Measurements from ENCODE around the gene PRM3.

The PRM3 gene

DNA sequence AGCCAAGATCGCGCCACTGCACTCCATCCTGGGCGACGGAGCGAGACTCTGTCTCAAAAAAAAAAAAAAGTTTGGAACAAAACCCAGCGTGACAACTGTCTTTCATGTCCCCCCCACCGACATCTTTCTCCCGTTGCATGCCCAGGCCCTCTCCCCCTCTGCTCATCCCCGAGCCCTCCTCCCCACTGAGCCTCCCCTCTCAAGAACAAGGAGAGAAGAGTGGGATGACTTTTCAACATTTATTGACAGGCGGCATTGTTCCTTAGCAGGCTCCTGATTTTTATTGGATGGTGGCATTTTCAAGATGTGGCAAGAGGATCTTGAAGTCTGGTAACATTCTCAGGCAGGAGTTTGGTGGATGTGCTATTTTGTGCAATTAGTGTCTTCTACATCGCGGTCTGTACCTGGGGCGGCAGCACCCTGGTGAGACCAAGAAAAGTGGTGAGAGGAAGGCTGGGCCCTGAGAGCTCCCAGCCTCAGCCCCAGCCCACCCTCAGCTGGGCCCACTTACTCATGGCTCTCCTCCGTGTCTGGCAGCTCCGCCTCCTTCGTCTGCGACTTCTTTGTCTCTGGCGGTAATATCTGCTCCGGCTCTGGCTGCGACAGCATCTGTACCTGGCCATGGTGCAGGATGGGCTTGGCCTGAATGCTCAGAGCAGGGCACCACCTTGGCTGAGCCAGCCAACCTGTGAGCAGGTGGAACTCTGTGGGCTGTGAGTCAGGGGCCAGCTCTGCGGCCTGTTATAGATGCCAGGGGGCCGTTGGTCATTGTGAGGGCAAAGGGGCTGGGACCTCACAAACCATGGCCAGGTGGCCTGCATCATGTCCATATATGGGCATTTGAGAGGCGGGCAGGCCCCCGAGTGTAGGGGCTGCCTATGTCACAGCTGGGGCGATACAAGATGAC is 7.4 kb upstream of the PRM3 start, which contains the start of gene PRM1:
Gene PRM1 (minus strand): TSS at position 715 of the 907 bp plus-strand sequence. CDS start 92 bp downstream, at position 623.
- no peak for DNase-seq (ENCODE audit: low read depth in 2 of 2)

DNA sequence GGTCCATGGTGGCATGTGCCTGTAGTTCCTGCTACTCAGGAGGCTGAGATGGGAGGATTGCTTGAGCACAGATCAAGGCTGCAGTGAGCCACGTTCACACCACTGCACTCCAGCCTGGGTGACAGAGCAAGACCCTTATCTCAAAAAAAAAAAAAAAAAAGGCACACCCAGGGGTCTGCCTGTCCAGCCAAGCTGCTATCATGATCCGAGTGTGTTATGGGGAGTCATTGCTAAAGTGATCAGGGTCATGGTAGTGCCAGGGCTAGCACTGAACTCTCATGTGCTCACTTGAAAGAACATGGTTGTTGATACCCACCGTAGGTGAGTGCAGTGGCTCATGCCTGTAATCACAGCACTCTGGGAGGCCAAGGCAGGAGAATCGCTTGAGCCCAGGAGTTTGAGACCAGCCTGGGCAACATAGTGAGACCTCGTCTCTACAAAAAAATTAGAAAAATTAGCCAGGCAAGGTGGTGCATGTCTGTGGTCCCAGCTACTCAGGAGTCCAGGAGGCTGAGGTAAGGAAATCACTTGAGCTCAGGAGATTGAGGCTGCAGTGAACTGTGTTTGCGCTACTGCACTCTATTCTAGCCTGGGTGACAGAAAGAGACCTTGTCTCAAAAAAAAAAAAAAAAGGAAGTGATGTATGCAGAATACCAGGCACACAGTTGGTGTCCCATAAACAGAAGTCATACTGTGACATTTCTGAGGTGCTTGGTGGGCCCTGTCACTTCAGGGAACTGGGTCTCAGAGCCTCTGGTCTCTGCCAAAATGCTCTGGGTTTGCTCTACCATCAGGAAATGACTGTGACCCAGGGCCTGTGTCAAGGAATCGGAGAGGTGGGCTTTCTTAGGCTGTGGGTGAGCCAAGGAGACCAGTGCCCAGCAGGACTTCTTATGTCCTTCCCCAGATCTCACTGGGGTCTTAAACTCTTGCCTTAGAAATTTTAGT is 5.5 kb upstream of the PRM3 start:
- DNase-seq (ENCODE audit: low read depth in 2 of 2), result no peak

DNA sequence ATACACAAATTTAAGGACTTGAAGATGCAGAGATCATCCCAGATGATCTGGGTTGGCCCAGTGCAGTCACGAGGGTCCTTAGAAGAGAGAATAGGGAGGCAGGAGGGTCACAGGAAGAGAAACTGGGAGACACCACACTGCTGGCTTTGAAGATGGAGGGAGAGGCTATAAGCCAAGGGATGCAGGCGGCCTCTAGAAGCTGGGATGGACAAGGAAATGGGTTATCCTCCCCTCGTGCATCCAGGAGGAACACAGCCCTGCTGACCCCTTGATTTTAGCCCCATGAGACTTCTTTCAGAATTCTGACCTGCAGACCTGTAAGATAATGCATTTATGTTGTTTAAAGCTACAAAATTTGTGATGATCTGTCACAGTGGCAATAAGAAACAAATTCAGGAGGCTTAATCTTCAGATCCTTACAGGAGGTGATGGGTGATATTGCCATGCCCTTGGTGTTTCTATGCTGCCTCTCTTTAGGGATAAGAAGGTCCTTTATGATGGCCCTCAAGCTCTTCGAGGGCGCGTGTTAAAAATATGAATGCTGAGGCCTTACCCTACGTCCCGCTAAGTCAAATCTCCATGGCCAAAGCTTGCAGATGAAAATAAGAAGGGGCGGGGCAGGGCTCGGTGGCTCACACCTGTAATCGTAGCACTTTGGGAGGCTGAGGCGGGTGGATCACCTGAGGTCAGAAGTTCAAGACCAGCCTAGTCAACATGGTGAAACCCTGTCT is 4.3 kb upstream of the PRM3 start:
- no peak for DNase-seq (ENCODE audit: low read depth in 2 of 2)

DNA sequence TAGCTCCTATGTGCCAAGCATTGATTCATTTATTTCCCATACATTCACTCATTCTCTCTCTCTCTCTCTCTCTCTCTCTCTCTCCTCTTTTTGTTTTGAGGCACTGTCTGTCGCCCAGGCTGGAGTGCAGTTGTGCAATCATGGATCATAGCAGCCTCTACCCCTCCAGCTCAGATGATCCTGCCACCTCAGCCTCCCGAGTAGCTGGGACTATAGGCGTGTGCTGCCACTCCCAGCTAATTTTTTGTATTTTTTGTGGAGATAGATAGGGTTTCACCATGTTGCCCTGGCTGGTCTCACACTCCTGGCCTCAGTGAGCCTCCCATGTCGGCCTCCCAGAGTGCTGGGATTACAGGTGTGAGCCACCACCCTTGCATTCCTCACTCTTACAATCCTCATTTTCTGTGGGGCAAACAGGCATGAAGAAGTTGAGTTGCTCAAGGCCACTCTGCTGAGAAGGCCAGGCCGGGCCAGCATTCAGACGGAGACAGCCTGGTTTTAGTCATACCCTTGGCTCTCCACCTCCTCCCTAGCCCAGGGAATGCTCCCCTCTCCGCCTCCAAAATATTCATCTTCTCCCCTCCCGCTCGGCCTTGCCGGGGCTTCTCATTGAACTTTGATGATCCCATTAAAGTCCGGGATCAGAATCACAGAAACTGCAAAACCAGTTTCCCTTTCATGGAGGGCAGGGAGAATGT is 3.6 kb upstream of the PRM3 start:
- DNase-seq (ENCODE audit: low read depth in 2 of 2), result no peak

DNA sequence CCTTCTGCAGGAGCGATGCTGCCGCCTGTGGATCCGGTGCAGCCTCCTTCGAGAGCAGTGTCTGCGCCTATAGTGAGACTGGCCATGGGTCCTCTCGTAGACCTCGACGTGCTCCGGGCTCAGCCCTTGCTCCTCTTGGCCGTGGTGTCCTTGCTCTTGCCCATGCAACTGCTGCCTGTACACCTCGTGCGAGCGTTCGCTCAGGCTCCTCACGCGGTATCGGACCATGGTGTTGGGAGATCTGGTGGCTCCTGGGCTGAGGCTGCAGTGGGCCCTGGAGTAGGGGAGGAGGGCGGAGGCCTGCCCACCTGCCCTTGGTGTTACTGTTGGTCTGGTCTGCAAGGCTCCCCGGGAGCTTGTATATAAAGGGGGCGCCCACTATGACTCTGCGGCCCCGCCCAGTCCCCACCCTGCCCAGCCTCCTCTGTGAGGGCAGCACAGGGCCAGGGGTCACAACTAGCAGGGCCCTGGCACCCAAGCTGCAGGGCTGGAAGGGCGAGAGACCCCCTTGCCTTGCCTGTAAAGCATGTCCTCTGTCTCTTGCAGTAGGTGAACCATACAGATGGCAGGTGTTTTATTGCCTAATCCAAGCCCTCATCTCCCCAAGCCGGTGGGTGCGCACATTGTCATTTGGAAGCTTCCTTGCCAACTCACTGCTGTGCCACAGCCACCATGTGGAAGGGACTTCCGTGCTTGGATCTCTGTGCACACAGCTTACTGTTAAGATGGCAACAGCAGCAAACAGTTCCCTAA is 2.9 kb upstream of the PRM3 start, which contains the start of gene PRM2:
Gene PRM2 (minus strand): TSS at position 338 of the 753 bp plus-strand sequence. CDS start 110 bp downstream, at position 228.
- DNase-seq (ENCODE audit: low read depth in 2 of 2), result no peak

DNA sequence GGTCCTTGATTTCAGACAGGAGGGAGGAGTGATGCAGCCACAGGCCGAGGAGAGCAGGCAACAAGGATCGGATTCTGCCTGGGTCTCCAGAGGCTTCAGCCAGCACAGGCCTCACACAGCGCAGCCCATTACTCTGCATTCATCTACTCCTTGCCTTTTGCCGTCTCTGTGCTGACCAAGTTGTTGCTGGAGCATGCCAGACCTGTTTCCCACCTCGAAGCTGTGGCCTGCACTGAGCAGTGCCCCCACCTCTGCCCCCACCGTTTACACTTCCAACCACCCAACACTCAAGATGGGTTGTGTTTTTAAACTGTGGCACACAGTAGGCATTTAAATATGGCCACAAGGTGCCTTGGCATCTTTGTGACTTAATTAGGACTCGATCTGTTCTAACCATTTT is 1.5 kb upstream of the PRM3 start:
- DNase-seq (ENCODE audit: low read depth in 2 of 2), result no peak

DNA sequence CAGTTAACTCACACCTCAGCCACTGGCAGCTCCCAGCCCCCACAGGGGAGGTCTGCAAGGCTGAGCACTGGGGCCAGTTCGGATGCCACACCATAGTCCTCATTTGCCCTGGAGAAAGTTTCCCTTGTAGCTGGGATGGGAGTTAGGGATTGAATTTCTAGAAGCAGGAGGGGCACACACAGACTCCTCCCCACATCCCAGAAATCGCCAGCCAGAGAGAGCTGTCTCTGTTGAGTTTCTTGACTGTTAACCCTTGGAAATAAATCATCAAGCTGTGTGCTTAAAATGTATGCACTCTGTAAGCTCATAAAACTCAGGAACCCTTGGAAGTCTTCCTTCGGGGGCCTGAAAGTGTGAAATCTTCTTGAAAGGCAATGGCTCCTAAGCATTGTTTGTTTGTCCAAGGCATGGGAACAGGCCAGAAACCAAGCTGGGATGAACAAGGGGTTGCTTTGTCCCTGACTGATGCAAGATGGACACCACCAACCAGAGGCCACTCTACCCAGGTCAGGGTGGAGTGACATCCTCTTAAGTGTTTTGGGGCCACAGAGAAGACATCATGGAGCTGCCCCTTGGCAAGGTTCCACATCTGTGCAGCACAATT is 394 bp upstream of the PRM3 start:
- DNase-seq (ENCODE audit: low read depth in 2 of 2), result no peak

DNA sequence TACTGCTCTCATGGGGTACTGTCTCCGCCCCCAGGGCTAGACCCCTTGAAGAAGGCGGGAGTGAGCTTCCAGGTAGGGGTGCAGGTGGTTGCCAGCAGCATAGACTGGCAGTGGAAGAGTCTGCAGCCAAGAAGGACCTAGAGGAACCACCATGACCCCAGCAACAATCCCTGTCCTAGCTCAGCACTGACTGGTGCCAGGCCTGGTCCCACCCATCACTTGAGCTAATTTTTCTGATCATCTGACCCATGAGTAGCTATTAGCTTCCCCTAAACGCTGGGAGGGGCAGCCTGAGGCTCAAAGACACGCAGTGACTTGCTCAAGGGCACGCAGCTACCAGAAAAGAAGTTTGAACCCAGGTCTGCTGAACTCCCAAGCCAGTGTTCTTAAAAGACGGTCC is 945 bp downstream of the PRM3 start:
- no peak for DNase-seq (ENCODE audit: low read depth in 2 of 2)

DNA sequence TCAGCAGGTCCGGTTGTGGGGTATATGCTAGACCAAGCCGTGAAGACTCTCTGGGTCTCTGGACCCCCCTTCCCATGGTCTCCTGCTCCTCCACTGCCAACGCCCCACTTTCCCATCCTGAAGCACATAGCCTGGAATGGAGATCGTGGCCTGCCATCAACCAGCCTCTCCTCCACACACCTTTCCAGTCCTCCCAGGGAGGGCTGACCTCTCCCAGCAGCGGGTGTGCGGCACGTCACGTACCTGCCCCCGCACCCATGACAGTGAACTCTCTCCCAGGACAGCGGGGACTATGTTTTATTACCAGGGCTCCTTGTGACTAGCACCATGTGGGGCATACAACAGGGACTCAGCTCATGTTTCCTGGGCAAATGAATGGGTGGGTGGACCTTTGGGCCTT is 1.8 kb downstream of the PRM3 start:
- no peak for DNase-seq (ENCODE audit: low read depth in 2 of 2)

DNA sequence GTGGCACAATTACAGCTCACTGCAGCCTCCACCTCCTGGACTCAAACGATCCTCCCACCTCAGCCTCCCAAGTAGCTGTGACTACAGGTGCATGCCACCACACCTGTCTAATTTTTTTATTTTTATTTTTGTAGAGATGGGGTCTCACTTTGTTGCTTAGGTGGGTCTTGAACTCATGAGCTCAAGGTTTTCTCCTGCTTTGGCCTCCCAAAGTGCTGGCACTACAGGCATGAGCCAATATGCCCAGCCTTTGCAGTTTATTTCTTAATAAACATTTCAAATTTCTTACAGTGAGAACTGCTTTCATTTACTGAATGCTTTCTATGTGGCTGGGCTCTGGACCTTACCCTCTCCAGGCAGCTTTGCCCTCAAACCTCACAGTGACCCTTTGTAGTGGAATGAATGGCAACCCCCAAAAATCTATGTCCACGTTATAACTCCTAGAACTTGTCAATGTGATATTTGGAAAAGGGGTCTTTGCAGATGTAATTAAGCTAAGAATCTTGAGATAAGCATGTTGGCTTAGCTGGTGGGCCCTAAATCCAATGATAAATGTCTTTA is 2.7 kb downstream of the PRM3 start:
- DNase-seq (ENCODE audit: low read depth in 2 of 2), result no peak

DNA sequence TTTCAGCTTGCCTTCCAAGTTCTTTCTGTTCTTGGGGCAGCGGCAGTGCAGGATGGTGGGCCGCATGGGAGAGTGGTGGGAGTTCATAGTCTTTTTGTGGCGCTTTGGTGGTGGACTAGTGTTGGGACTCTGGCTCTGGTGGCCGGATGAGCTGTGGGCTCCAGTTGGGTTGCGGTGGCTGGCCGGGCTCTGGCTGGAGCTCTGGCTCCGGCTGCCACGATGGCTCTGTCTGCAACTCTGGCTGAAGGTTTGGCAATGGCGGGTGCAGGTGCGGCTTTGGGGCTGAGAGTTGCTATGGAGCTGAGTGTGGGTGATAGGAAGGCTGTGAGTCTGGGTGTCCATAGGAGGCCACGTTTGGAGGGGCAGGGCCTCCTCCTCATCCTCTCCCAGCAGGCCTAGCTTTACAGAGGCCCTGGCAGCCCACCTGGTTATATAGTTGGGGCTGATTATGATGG is 4.5 kb downstream of the PRM3 start, which contains the start of gene TNP2:
Gene TNP2 (minus strand): TSS at position 405 of the 455 bp plus-strand sequence. CDS start 63 bp downstream, at position 342.
- DNase-seq (ENCODE audit: low read depth in 2 of 2), result no peak

DNA sequence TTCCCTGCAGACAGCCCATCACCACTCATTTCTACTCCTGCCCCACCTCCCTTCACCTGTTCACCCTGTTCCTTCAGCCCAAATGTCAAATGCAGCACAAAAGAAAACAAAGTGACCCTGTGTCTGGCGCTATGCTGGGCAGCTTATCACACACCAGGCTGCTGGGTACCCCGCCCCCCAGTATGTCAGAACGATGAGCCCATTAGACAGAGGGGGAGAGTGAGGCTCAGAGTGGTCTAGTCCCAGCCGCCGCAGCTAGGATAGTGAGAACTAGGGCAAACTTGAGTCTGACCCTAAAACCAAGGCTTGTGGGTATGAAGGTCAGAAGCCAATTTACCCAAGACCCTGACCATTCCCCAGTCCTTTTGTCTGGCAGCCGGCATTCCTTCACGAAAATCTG is 8.3 kb downstream of the PRM3 start:
- no peak for DNase-seq (ENCODE audit: low read depth in 2 of 2)

DNA sequence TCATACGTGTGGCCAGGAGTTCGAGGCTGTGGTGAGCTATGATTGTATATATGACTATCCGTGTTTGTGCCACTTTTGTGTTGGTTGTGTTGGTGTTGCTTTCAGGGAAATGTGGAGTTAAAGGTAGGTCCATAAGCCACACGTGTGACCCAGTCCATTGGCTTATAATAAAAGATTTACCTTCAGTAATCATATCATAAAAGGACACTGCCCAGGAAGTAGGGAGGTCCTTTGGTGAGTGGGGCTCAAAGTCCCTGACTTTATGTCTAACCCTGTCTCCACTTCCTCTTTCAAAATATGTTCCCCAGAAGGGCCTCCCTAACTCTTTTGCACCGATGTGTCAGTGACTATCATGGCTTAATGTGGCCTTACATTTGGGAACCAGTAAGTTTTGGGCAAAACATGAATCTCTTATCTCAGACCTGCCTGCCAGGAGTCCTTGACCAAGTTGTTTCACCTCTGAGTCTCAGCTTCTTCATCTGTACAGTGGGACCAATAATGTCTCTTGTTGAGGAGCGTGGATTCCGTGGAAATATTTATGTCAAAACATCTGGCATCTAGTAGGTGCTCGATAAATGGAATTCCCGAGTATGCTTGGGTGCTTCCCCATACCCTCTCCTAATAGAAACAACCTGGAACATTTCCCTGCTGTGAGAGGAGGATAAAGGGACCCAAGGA is 9.1 kb downstream of the PRM3 start:
- no peak for DNase-seq (ENCODE audit: low read depth in 2 of 2)

DNA sequence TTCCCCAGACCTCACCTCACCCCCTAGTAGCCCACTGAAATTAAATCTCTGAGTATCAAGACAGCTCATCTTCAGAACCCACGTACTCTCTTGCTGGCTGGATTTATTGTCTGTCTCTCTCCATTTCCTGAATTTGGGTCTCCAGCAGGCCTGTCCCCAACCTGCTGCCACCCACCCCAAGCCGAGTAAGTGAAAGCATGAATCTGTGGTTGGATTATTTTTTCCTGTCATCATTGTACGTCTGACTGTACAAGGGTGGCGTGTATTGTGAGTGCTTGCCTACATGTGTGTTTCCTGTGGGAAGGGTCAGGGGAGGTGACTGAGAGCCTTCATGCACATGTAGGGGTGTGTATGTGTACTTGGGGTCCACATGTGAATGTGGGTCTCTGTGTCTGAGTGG is 9.7 kb downstream of the PRM3 start:
- no peak for DNase-seq (ENCODE audit: low read depth in 2 of 2)

DNA sequence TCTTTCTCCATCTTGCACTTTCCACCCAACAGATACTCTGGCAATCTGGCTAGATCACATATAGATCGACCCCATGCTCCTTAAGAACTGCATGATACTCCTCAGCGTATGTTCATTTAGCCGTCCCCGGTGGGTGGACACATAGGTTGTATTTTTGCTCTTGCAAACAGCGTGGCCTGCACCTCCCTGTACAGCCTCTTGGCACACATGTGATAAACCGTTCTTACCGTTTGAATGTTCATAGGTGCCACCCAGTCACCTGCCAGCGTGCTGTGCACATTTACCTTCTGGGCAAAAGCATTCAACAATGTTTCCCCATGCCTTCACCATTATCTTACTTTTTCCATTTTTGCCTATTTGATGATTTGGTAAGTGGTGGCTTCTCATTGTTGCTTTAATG is 10.5 kb downstream of the PRM3 start:
- no peak for DNase-seq (ENCODE audit: low read depth in 2 of 2)

DNA sequence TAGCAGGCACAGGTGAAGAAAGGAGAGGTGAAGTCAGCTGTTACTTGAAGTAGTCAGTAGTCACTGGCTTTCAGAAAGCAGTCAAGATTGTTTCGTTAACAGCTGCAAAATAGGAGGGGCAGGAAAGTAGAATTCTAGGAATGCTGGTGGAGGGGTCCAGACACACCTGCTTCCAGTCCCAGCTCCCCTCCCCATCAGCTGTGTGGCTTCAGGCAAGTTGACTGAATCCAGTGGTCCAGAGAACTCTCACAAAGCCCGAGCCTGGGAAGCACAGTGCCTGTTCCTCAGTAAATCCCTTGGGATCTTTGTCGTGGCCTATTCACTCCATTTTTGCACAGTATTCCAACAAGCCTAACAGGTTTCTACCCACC is 12.8 kb downstream of the PRM3 start:
- DNase-seq (ENCODE audit: low read depth in 2 of 2), result no peak

DNA sequence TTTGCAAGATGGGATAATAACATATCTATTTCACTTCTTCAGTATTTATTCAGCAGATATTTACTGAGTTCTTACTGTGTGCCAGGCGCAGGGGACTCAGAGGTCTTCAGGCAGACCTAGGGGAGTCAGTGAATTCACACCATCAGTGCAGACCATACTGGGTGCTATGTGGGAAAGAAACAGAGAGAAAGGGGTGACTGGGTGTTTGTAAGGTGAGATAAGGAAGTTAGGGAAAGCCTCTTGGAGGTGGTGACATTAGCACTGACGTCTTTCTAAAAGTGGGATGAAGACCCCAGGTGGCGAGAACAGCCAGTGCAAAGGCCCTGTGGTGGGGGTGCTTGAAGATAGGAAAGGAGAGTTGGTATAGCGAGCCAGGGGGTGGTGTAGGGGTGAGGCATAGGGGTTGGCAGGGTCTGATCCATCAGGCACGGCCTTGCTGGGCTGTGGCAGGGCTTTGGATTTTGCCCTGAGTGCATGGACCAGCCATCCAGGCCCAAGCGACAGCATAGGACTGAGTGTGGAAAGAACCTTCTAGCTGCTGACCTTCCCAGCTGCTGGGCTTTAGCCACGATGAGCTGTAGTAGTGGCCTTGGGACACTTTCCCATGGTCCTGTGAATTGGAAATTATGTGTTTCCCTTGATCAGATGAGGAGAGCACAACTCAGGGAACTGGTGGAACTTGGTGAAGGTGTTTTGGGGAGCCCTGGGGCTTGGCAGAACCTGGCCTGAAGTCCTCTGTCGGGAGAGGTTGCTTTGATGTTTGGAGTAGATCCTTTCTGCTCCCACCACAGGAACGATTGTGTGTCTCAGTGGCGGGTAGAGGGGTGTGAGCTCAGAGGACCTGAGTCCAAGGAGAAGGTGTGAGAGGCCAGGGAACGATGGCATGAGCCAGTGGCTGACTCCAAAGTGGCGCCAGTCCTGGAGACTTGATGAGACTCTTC is 13.5 kb downstream of the PRM3 start:
- DNase-seq (ENCODE audit: low read depth in 2 of 2), result no peak

Measured in stimulated activated CD4-positive, alpha-beta T cell treated with anti-CD3 and anti-CD28 coated beads, Interleukin-4, amount 100 ng/mL, for 48 hours (primary cell).